GM19397 (cell line): ENCODE measurements around the gene MGAT5.
A peak's percentile ranks its signal among the peaks of the same experiment; 100 is the strongest.

Experiments used
- ATAC-seq: cut with Tn5 transposase; IDR thresholded peaks from one replicate; pipeline ENCODE4 v1.9.1; 2021; ENCODE audit warnings: mild to moderate bottlenecking, moderate library complexity; ENCODE audit not compliant: unreplicated experiment

Gene MGAT5

DNA sequence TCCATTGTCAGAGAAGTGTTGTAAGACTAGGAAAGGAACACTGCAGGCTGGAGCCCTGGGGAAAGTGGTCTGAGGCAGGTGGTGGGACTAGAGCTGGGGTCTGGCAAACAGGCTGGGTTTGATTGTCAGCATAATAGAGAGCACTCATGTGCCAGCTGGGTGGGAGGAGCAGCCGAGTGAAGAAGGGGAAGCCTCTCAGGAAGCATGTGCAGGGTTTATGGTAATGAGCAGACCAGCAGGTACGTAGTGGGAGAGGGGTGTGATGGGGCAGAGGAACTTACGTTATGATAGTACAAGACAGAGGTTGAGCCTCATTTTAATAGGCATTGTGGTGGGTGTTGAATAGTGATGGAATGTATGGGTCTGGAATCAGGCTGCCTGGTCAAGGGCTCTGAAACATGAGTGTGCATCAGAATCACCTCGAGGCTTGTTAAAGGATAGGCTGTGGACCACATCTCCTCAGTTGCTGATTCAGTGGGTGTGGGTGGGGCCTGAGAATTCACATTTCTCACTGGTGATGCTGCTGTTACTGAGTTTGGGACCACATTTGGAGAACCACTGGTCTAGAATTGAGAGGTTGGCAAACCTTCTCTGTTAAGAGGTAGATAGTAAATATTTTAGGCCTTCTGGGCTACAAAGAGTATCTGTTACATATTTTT, 1.7 kb upstream of the MGAT5 start:
- no peak for ATAC-seq

DNA sequence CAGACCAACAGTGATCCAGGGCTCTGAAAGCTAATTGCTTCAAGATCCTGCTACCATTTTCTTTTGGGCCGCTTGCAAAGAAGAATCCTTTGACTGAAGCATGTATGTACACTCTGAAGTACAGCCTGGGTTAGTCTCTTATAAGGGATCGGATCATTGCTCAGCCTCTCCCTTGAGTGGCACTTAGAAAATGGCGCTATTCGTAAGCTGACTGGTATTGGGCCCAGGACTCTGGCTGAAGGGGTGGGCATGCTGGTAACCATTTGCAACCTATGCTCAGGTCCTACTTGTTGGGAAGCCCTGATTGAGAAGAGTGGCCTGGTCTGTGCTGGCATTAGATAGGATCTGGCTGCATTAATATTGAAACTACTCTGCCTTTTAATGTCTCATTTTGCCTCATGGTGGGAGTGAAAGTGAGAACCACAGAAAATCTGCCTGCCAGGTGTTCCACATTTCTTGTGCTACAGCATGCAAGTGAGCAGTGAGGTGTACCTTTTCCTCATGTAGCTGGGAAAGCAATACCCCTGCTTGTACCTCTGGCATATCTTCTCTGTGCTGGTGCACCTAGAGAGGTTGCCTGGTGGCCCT, 661 bp upstream of the MGAT5 start:
- ATAC-seq, result peak; percentile 65

DNA sequence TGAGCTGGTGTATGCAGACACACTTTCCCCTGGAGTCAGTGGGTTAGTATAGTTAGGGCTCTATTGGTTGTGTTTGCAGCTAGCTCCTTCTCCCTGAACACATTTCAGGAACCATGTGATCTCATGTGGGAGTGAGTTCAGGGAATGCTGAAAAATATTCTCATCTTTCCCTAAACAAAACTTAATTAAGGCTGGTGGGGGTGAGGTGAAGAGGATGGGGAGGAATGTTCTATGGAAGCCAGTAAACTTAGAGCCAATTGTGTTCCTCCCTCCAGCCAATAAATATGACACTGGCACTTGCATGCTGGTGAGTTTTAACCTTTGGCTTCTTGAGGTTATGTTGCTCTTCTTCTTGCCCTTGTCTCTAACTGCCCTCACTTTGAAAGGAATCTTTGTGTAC, 952 bp downstream of the MGAT5 start:
- no peak for ATAC-seq

GRCh38 chr2:134256956-134257355, 3.1 kb downstream of the MGAT5 start:
- ATAC-seq, result no peak

DNA sequence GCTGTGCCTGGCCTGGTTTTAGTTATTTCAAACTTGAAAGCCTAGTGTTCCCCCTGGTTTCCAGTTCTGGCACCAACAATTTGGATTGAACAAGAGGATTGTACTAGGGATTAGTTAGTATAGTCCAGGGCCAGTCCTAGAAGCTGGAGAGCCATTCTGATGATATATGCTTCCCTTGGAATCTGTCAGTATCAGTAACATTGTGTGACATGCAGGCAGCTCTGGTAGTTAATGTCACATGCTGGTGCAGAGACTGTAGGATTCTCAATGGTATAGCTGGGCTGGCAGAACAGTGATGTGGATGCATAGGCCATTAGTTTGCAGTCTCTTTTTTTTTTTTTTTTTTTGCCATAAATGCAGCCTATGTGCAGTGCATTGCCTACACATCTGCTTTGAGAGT, 3.6 kb downstream of the MGAT5 start:
- no peak for ATAC-seq

DNA sequence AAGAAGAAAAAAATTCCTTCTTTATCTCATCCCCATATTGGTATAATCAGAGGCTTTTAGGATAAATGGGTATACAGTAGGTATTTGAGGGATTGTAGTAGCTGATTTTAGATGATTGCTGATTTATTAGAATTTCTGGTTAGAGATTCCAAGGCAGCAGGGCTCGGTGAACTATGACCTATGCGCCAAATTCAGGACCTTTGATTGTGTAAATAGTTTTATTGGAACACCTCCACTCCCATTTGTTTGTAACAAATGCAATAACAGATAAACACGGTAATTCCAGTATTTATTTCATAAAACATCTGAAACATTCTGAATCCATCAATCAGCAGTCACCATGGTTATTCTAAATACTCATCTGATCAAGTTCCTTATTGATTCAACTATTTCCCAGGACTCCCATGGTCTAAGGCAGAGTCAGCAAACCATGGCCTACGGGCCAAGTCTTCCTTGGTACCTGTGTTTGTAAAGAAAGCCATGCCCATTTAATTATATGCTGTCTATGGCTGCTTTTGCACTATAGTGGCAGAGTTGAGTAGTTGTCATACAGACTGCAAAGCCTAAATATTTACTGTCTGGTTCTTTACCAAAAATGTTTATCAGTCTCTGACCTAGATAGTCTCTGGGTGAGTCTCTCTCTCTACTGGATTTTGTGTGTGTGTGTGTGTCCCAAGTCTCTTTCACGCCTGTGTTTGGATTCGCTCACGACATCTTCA, 4.3 kb downstream of the MGAT5 start:
- ATAC-seq, result no peak

- peak; percentile 40 for ATAC-seq
Observed at GRCh38 chr2:134258684-134259388, 5.0 kb downstream of the MGAT5 start.

DNA sequence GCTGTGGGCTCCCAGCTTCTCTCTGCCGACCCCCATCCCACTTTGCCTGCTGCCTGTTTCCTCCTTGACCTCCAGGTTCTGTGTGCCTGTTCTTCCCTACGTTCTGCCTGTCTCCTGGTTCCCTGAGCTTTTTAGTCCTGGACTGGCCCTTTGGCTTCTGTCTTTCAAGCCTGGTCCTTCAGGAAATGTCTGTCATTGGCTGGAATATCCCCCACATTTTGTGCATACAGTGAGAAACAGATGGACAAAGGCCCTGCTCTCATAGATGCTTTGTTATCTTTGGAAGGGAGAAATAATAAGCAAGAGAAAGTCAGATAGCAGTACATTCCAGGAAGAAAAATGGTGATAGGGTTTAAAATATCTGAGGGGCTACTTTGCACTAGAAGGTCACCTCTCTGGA, 5.7 kb downstream of the MGAT5 start:
- ATAC-seq, result no peak

DNA sequence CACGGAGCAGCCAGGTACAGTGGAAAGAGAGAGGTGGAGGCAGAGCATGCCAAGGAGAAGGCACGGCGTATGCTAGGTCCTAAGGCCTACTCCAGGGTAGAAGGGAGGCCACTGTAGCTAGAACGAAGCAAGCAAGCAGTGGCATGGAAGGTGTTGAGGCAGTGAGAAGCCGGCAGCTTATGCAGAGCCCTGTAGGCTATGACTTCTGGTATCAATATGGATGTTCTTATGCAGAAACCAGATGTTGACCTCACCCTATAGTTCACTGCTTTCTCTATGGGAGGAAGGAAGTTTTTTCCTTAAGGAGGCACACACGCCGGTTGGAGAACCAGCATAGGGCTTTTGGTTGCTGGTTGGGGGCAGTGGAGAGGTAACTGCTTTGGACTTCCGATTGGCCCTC, 6.1 kb downstream of the MGAT5 start:
- no peak for ATAC-seq

- no peak for ATAC-seq
Observed at GRCh38 chr2:134260713-134261112, 6.8 kb downstream of the MGAT5 start.

DNA sequence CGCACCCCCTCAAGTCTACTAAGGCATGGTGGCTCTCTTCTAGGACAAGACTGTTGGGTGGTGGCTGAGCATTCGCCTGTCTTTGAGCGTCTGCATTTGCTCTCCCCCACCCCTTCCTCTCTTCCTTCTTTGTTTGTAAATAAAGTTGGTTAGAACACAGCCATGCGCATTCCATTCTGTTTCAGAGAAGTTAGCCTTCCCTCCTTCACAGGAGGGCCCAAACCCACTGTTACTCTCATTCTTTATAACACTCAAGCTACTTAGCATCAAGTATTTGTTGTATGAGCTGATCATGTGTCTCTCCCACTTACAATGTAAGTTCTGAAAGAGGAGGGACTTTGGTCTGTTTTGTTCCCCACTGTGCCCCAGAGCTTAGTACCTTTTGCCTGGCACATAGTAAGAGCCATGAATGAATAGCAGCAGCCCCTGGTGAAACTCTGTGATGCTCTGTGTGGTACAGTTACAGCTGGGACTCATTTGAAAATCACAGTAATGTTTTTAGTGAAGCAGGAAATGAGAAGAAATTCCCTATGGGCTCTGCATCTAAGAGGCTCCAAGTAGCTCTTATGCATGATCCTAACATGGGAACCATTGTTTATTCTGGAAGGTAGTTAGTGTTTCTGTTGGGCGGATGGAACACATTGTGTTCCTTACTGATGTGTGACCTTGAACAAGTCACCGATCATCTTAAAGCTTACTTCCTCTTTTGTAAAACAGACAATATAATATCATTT, 7.7 kb downstream of the MGAT5 start:
- ATAC-seq, result peak; percentile 46

- peak; percentile 46 for ATAC-seq
Observed at GRCh38 chr2:134262684-134263083, 8.8 kb downstream of the MGAT5 start.

DNA sequence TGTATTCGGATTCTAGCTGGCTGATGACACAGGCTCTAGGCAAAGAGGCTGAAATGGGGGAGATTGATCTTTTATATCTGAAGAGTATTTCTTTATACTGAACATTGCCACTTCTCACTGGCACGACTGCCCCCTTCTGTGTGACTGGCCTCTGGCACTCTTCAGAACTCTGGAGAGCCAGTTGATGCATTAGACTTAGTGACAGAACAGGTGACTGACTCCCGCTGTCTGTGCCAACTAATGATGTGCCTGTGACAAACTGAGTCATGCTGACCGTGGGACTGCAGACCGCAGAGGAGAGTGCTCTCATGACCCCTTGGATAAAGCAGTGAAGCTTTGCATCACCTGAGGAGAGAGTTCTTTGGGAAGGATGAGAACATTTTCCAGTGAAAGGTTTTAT, 14.4 kb downstream of the MGAT5 start:
- ATAC-seq, result no peak

DNA sequence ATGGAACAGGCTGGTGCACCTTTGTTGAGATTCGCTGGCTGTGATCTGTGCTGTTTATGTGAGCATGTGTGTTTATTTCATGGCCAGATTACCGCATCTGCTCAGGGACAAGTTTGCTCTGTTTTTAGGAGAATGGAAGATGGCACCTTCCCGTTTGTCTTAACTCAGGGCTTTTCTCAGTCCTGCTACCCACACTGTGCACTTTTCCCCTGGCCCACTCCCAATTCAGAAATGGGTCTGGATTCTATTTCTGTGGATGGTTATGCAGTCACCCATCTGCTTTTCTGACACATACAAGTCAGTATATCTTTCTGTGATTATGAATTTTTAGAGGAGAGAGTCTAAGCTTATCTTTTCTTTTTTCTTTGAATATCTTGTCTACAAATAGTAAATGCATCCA, 15.4 kb downstream of the MGAT5 start:
- ATAC-seq, result no peak

DNA sequence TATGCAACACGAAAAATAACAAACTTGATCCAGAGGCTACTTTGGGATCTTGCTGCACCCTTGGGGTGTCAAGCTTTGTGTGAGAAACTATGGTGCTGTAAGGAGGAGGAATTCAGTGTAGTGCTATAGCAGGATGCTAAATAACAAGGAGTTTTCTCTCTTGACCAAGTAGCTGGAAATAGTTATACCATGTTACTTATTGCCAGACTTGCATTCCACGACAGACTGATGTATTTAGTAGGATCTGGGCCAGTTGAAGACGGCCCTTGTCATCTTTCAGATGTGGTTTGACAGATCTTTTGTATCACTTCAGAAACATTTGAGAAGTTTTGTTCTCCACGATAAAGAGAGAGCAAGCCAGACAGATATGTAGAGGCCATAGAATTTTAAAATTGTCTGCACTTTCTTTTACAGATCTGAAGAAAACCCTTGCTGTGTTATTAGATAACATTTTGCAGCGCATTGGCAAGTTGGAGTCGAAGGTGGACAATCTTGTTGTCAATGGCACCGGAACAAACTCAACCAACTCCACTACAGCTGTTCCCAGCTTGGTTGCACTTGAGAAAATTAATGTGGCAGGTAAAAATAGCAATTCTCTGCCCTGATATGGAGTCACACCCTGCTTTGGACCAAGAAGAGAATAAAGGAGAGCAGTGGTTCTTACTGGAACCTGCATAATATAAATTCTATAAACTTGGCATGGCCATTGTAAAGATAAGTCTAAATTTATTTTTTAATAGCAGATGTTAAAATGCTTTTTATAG, 16.3 kb downstream of the MGAT5 start:
- no peak for ATAC-seq

GRCh38 chr2:134271758-134272157, 17.9 kb downstream of the MGAT5 start:
- ATAC-seq, result no peak

DNA sequence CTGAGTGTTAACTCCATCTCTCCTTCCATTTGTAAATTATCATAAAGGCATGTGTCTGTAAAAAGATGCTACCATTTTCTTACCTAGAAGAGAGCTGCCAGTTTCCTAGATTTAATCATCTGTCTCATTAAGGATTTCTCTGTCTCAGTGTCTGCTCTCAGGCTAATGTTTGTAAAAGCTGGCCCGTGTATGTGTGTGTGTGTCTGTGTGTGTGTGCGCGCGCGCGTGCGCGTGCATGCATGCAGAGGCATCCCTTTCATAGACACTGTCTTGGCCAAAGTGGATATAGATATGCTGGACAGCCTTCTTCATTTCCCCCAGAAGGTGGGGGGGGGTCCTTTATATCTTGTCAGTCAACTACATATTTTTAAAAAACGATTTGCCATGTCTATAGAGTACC, 18.9 kb downstream of the MGAT5 start:
- no peak for ATAC-seq

DNA sequence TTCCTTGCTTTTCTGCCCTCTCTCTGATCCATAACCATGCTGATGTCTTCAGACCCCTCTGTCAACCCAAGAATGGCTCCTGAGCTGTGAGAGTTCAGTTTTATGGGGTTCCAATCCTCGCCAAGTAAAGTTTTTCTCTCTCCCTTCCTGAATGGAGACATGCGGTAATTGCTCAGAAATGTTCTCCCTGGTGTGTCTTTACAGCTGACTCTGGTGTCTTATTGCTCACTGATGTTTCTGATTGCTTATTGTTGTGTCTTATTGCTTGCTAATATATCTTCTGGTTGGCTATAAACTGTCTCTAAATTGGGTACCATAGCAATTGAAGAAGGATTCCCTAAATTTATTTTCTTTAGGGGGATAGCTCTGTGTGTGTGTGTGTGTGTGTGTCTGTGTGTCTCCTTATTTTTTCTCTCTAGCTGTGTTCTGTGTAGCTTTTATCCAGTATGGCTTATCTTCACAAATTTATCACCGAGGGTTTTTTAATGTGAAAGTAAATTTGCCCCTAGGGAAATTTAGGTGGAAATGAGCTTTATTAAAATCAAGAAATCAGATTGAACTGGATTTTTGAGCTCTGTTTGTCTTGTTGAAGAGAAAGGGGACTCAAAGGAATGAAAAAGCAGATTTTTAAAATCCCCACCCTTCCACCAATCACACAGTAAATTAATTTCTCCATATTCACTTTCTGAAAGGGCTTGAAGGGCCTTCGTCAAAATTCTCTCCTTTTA, 19.5 kb downstream of the MGAT5 start:
- ATAC-seq, result no peak

DNA sequence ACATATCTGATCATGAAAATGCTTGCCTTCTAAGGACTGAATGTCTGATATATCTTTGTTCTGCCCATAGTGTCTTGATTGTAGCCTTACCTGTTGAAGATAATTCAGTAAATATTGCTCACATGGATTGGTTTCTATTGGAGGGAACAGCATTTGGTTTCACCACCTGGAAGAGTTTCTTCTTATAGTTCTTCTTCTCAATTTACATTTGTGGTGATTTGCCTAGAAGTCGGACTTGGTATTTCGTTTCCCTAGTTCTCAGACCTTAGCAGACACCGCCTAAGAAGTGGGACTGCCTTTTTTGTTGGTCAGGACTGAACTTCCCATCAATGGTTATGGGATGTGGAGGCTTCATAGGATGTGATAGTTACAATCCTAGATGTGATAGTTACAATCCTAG, 20.2 kb downstream of the MGAT5 start:
- ATAC-seq, result no peak
